GM19025 (cell line): ENCODE results near the gene HECTD3.
A peak's percentile ranks its signal among the peaks of the same experiment; 100 is the strongest.
"Not testable (repeated sequence)": the region's sequence is repeated elsewhere in the genome, so short reads cannot be mapped to it uniquely, and the experiment has no call there.

Experiments used
- ATAC-seq: cut with Tn5 transposase; IDR thresholded peaks from one replicate; pipeline ENCODE4 v1.9.1; 2021; ENCODE audit warnings: mild to moderate bottlenecking, low read depth, moderate library complexity; ENCODE audit not compliant: unreplicated experiment

HECTD3 gene

GRCh38 chr1:45014321-45015028 lies 3.4 kb upstream of the HECTD3 start:
- ATAC-seq: no peak

- no peak for ATAC-seq
These were observed 2.6 kb upstream of the HECTD3 start for GRCh38 chr1:45013551-45014209.

DNA sequence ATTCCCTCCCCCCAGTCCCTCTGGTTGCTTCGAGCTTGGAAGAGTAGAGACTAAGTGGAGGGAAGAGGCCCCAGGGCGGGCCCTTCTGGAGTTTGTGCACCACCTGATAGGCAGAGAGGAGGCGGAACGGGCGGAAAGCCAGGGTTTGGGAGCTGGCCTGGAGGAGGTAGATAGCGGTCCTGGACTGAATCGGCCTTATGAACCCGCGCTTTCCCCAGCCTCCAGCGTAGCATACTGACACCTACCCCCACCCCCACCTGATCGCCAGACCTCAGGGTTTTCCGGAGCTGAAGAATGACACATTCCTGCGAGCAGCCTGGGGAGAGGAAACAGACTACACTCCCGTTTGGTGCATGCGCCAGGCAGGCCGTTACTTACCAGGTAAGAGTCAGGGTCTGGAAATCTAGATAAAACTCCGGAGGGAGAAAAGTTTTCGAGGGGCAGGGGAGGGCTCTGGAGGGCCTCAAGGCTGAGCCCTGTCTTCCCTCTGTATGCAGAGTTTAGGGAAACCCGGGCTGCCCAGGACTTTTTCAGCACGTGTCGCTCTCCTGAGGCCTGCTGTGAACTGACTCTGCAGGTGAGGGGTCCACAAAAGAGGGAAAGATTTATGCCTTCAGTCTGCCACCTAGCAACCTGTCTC lies 1.6 kb upstream of the HECTD3 start:
- ATAC-seq: no peak

DNA sequence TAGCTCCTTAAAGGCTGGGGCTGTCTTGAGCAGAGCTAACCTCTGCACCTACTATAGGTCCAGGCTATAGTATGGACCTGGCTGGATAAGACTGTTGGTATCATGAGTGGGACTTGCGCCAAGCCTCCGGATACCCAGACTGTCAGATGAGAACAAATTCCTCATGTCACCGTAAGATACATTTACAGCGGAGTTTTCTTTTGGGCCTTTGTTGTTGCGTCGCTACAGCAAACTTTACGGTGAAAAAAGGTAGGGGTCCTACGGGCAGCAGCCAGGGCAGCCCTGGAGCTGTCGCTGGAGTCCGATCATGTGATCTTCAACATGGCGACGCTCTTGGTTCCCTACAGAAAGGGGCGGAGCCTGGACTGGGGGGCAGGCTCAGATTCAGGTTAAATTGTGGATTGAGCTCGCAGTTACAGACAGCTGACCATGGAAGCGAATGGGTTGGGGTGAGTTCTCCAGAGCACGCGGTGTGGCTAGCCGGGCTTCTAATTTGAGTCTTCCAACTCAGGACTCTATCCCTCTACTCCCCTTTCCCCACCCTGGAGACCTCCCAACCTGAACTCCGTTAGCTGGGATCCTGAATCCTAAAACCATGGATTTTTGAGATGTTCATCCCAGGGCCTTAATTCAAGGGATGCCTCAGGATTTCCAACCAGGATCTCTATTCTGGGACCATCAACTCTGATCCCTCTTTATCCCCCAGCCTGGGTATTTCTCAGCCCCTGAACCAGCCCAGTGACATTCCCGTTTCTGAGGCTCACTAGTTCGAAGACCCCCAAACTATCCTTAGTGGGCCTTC lies 914 bp upstream of the HECTD3 start, which contains the start of gene UROD:
TSS of gene UROD (plus strand) at position 418 of the 802 bp plus-strand sequence. CDS start at position 430, 12 bp downstream.
- ATAC-seq: peak; percentile 54

- no peak for ATAC-seq
These were observed 919 bp downstream of the HECTD3 start for GRCh38 chr1:45009956-45010854.

DNA sequence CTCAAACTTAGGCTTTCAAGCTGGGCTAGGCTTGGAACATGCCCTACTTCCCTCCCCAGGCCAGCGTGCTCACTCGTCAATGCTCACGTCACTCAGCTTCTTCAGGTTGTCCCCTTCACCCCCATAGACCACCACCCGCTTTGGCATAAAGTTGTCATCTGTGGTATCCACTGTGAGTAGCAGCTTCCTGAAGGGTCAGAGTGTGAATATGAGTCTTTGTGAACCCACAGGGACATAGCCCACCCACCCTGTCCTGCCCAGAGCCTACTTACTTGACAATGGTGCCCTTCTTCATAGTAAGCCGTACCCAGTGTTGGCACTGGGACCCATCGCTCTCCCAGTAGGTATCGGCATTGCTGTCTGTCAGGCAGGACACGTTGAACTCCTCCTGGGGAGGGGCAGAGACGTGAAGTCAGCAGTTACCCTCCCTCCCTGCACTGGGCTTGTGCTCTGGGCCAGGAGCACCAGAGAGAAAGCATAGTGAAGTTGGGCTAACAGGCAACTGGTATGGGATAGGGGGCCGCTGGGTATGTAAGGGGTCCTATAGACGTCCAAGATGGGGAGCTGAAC lies 1.7 kb downstream of the HECTD3 start:
- no peak for ATAC-seq

DNA sequence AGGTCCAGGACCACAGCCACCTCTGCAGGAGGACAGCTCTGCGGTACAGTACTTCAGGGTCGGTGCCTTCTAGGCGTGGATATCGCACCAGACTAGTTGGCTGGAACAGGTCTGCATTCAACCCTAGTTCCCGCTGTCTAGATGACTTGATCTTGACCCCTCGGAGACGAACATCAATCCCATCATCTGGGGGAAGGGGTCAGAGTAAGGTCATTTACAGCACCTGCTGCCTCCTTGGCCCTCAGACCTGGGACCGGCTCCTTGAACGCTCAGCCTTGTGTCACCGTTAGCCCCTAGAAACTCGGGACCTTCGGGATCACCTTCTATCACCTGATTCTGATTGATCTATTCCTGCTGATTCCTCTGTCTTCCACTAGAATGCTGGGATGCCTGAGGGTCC lies 2.6 kb downstream of the HECTD3 start:
- ATAC-seq: no peak

DNA sequence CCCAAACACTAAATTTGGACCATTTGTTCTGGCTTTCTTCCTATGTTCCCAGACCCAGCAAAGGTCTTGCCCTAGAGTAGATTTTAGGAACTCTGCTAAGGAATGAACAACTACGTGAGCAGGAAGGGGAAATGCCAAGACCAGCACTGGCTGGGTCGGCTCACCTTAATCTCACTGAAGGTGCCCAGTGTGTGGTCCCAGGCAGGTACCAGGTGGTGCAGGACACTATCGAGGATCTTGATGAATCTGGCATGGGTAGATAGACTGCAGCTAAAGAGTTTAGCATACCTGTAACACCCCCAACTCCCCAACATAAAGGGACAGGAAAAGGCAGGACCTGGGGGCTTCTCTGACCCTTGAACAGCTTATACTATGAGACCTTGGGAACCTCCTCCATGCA lies 3.0 kb downstream of the HECTD3 start:
- no peak for ATAC-seq

- no peak for ATAC-seq
These were observed 3.8 kb downstream of the HECTD3 start for GRCh38 chr1:45007311-45007710.

DNA sequence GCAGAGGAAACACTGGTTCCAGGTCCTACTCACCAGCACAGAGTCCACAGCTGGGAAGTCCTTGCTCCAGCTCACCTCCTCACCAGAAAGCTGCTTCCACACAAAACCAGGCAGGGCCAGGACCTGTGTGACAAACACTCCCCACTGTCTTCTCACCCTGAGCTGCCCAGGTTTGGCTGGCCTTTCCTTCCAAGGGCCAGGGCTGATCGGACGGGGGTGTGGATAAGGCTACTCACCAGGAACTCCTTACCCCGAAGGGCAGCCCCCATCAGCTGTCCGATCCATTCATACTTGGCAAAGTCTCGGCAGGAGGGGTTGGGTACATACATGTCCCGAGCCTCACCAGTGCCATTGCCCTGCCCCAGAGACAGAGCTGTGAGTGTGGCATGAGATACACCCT lies 5.4 kb downstream of the HECTD3 start:
- no peak for ATAC-seq

- ATAC-seq: no peak
These were observed 6.7 kb downstream of the HECTD3 start for GRCh38 chr1:45004281-45004920.

- no peak for ATAC-seq
These were observed 7.4 kb downstream of the HECTD3 start for GRCh38 chr1:45003741-45004140.

GRCh38 chr1:45002650-45003645 lies 8.2 kb downstream of the HECTD3 start:
- ATAC-seq: no peak

DNA sequence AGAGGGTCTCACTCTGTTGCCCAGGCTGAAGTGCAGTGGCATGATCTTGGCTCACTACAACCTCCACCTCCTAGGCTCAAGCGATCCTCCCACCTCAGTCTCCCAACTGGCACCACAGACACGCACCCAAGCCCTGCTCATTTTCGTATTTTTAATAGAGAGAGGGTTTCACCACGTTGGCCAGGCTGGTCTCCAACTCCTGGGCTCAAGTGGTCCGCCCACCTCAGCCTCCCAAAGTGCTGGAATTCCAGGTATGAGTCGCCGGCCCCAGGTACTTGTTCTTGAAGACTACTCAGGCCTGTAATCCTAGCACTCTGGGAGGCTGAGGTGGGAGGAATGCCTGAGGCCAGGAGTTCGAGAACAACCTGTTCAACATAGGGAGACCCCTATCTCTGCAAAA lies 9.5 kb downstream of the HECTD3 start:
- ATAC-seq: not testable (repeated sequence)

- ATAC-seq: no peak
These were observed 10.1 kb downstream of the HECTD3 start for GRCh38 chr1:45001011-45001481.

DNA sequence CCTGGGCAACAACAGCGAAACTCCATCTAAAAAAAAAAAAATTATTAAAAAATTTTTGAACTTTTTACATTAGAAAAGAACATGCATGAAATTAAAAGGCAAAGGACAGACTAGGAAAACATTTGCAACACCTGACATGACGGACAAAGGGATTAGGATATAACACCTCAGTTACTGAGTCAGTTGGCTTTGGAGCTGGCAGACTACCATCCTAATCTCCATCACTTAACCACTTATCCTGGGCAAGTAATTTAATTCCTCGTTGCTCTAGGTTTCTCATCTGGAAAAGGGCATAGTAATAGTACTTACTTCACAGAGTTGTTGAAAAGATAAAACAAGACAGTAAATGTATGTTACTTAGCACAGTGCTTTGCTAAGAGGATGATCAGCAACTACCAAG lies 11.9 kb downstream of the HECTD3 start:
- ATAC-seq: no peak

DNA sequence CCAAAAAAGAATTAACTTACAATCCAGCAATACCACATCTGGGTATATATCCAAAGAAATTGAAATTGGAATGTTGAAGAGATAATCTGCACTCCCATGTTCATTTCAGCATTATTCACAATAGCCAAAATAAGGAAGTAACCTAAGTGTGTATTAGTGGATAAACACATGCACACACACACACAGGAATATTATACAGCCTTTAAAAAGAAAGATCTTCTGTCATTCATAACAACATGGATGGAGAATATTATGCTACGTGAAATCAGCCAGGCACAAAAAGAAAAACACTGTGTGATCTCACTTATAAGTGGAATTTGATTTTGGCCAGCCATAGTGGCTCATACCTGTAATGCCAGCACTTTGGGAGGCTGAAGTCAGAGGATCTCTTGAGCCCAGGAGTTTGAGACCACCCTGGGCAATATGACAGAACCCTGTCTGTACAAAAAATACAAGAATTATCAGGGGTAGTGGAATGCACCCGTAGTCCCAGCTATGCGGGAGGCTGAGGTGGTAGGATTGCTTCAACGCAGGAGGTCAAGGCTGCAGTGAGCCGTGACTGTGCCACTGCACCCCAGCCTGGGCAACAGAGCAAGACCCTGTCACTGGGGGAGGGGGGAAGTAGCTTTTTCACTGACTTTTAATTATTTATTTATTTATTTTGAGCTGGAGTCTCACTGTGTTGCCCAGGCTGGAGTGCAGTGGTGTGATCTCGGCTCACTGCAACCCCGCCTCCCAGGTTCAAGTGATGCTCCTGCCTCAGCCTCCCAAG lies 15.5 kb downstream of the HECTD3 start:
- no peak for ATAC-seq
